ENCODE data around the gene GAPVD1.

GAPVD1 gene

GRCh38 chr9:125317704-125318103, 56.1 kb downstream of the GAPVD1 start:
- H3K4me3 ChIP-seq (ENCODE audit: low read length) = no peak overlapping the region
- TF ChIP-seq ZNF274 (IDR thresholded peaks at IDR 0.05; ENCODE audit: low read depth, low read length) = no peak

GRCh38 chr9:125321496-125321895, 59.9 kb downstream of the GAPVD1 start:
- TF ChIP-seq ZNF274 (IDR thresholded peaks at IDR 0.05; ENCODE audit: low read depth, low read length) = no peak
- H3K4me3 ChIP-seq (ENCODE audit: low read length) = no peak overlapping the region

GRCh38 chr9:125323615-125324014, 62.0 kb downstream of the GAPVD1 start:
- no peak overlapping the region for H3K4me3 ChIP-seq (ENCODE audit: low read length)
- no peak for TF ChIP-seq ZNF274 (IDR thresholded peaks at IDR 0.05; ENCODE audit: low read depth, low read length)

GRCh38 chr9:125325826-125326225, 64.2 kb downstream of the GAPVD1 start:
- no peak for TF ChIP-seq ZNF274 (IDR thresholded peaks at IDR 0.05; ENCODE audit: low read depth, low read length)
- H3K4me3 ChIP-seq (ENCODE audit: low read length) = no peak overlapping the region

GRCh38 chr9:125329978-125330377, 68.4 kb downstream of the GAPVD1 start:
- TF ChIP-seq ZNF274 (IDR thresholded peaks at IDR 0.05; ENCODE audit: low read depth, low read length) = no peak
- no peak overlapping the region for H3K4me3 ChIP-seq (ENCODE audit: low read length)

GRCh38 chr9:125330587-125330986, 69.0 kb downstream of the GAPVD1 start:
- H3K4me3 ChIP-seq (ENCODE audit: low read length) = no peak overlapping the region
- no peak for TF ChIP-seq ZNF274 (IDR thresholded peaks at IDR 0.05; ENCODE audit: low read depth, low read length)

- no peak for TF ChIP-seq ZNF274 (IDR thresholded peaks at IDR 0.05; ENCODE audit: low read depth, low read length)
- H3K4me3 ChIP-seq (ENCODE audit: low read length) = no peak overlapping the region
Observed at GRCh38 chr9:125332527-125332926, 70.9 kb downstream of the GAPVD1 start.

GRCh38 chr9:125337236-125337635, 75.6 kb downstream of the GAPVD1 start:
- no peak for TF ChIP-seq ZNF274 (IDR thresholded peaks at IDR 0.05; ENCODE audit: low read depth, low read length)
- no peak overlapping the region for H3K4me3 ChIP-seq (ENCODE audit: low read length)

- TF ChIP-seq ZNF274 (IDR thresholded peaks at IDR 0.05; ENCODE audit: low read depth, low read length) = no peak
- H3K4me3 ChIP-seq (ENCODE audit: low read length) = no peak overlapping the region
Observed at GRCh38 chr9:125338929-125339328, 77.3 kb downstream of the GAPVD1 start.

GRCh38 chr9:125341566-125341965, 79.9 kb downstream of the GAPVD1 start:
- no peak overlapping the region for H3K4me3 ChIP-seq (ENCODE audit: low read length)

GRCh38 chr9:125343518-125344275, 82.1 kb downstream of the GAPVD1 start:
- no peak overlapping the region for H3K4me3 ChIP-seq (ENCODE audit: low read length)
- no peak for TF ChIP-seq ZNF274 (IDR thresholded peaks at IDR 0.05; ENCODE audit: low read depth, low read length)

More at GRCh38 chr9:125341566-125341965, 79.9 kb downstream of the GAPVD1 start:
- TF ChIP-seq ZNF274 (IDR thresholded peaks at IDR 0.05; ENCODE audit: low read depth, low read length) = no peak

- no peak for TF ChIP-seq ZNF274 (IDR thresholded peaks at IDR 0.05; ENCODE audit: low read depth, low read length)
Observed at GRCh38 chr9:125346080-125346732, 84.6 kb downstream of the GAPVD1 start.

GRCh38 chr9:125355601-125356000, 94.0 kb downstream of the GAPVD1 start:
- no peak for TF ChIP-seq ZNF274 (IDR thresholded peaks at IDR 0.05; ENCODE audit: low read depth, low read length)
- no peak overlapping the region for H3K4me3 ChIP-seq (ENCODE audit: low read length)

More at GRCh38 chr9:125346080-125346732, 84.6 kb downstream of the GAPVD1 start:
- no peak overlapping the region for H3K4me3 ChIP-seq (ENCODE audit: low read length)

GRCh38 chr9:125356032-125356431, 94.4 kb downstream of the GAPVD1 start:
- TF ChIP-seq ZNF274 (IDR thresholded peaks at IDR 0.05; ENCODE audit: low read depth, low read length) = no peak

GRCh38 chr9:125359011-125359410, 97.4 kb downstream of the GAPVD1 start:
- TF ChIP-seq ZNF274 (IDR thresholded peaks at IDR 0.05; ENCODE audit: low read depth, low read length) = no peak
- no peak overlapping the region for H3K4me3 ChIP-seq (ENCODE audit: low read length)

More at GRCh38 chr9:125356032-125356431, 94.4 kb downstream of the GAPVD1 start:
- H3K4me3 ChIP-seq (ENCODE audit: low read length) = no peak overlapping the region

Data from GM08714 (cell line).